ENCODE data around the gene LEUTX.
"Not testable (repeated sequence)": the region's sequence is repeated elsewhere in the genome, so short reads cannot be mapped to it uniquely, and the experiment has no call there.

Gene LEUTX

GRCh38 chr19:39805104-39805503, 26.4 kb downstream of the LEUTX start:
- Histone ChIP-seq H3K9me3 (ENCODE audit: severe bottlenecking) (no peaks in the 10 kb centered on the region), H3K27ac (no peak overlapping the region), H3K4me3 (ENCODE audit: low read depth, low read length) (no peak overlapping the region), H3K36me3 (no peaks in the 10 kb centered on the region), H3K27me3 (ENCODE audit: insufficient read depth, low read depth, severe bottlenecking) (no peaks in the 10 kb centered on the region)
- DNase-seq, result no peak
- TF ChIP-seq CTCF (IDR thresholded peaks at IDR 0.05; ENCODE audit: low read depth, low read length), result no peak

- Histone ChIP-seq H3K9me3 (ENCODE audit: severe bottlenecking) (no peaks in the 10 kb centered on the region), H3K27me3 (ENCODE audit: insufficient read depth, low read depth, severe bottlenecking) (no peaks in the 10 kb centered on the region), H3K36me3 (no peaks in the 10 kb centered on the region), H3K4me3 (ENCODE audit: low read depth, low read length) (no peak overlapping the region), H3K27ac (no peak overlapping the region)
- DNase-seq, result no peak
- TF ChIP-seq CTCF (IDR thresholded peaks at IDR 0.05; ENCODE audit: low read depth, low read length), result no peak
Measured at GRCh38 chr19:39807846-39808364, 29.3 kb downstream of the LEUTX start.

GRCh38 chr19:39808688-39809087, 30.0 kb downstream of the LEUTX start:
- H3K4me3 ChIP-seq (ENCODE audit: low read depth, low read length); H3K9me3 ChIP-seq (ENCODE audit: severe bottlenecking); H3K27me3 ChIP-seq (ENCODE audit: insufficient read depth, low read depth, severe bottlenecking); H3K27ac ChIP-seq; H3K36me3 ChIP-seq; DNase-seq: not testable (repeated sequence)

- H3K4me3 ChIP-seq (ENCODE audit: low read depth, low read length), result no peak overlapping the region
- no peaks in the 10 kb centered on the region for H3K27me3 ChIP-seq (ENCODE audit: insufficient read depth, low read depth, severe bottlenecking)
- no peaks in the 10 kb centered on the region for H3K36me3 ChIP-seq
- DNase-seq, result no peak
- H3K27ac ChIP-seq, result no peak overlapping the region
- no peaks in the 10 kb centered on the region for H3K9me3 ChIP-seq (ENCODE audit: severe bottlenecking)
- no peak for TF ChIP-seq CTCF (IDR thresholded peaks at IDR 0.05; ENCODE audit: low read depth, low read length)
Measured at GRCh38 chr19:39809368-39809767, 30.7 kb downstream of the LEUTX start.

- DNase-seq, result no peak
- TF ChIP-seq CTCF (IDR thresholded peaks at IDR 0.05; ENCODE audit: low read depth, low read length), result no peak
- H3K27me3 ChIP-seq (ENCODE audit: insufficient read depth, low read depth, severe bottlenecking), result no peaks in the 10 kb centered on the region
- no peaks in the 10 kb centered on the region for H3K36me3 ChIP-seq
- H3K27ac ChIP-seq, result no peak overlapping the region
- no peaks in the 10 kb centered on the region for H3K9me3 ChIP-seq (ENCODE audit: severe bottlenecking)
- no peak overlapping the region for H3K4me3 ChIP-seq (ENCODE audit: low read depth, low read length)
Measured at GRCh38 chr19:39810424-39810823, 31.8 kb downstream of the LEUTX start.

- Histone ChIP-seq H3K36me3 (no peaks in the 10 kb centered on the region), H3K27me3 (ENCODE audit: insufficient read depth, low read depth, severe bottlenecking) (no peaks in the 10 kb centered on the region), H3K27ac (no peak overlapping the region), H3K4me3 (ENCODE audit: low read depth, low read length) (no peak overlapping the region), H3K9me3 (ENCODE audit: severe bottlenecking) (no peaks in the 10 kb centered on the region)
- DNase-seq, result no peak
- no peak for TF ChIP-seq CTCF (IDR thresholded peaks at IDR 0.05; ENCODE audit: low read depth, low read length)
Measured at GRCh38 chr19:39811064-39811463, 32.4 kb downstream of the LEUTX start.
